Keratinocyte (primary cell): ENCODE data around the gene ADSL. TPM values are rescaled to one million over a fixed set of nuclear protein-coding genes. Genes with fewer than 3 reads are reported as not detected.

ENCODE experiments used
- DNase-seq: peaks from one replicate; pipeline ENCODE4 v3.0.0-alpha.2; 2011; ENCODE audit warnings: low read depth, missing footprints, low spot score
- FAIRE-seq: peaks from 2 replicates; lab custom pipeline; 2011; peaks lifted over from hg19 to GRCh38; lab: Jason Lieb, UNC
- H2AFZ ChIP-seq: 2 replicates; pipeline ENCODE4 v1.6.0; 2012; ENCODE audit warnings: low read length, control low read depth, inconsistent platforms; ENCODE audit not compliant: control insufficient read depth
- H3K27ac ChIP-seq: 2 replicates; pipeline ENCODE4 v1.5.1; 2011; ENCODE audit warnings: low read length; ENCODE audit not compliant: control insufficient read depth, insufficient read depth
- H3K27me3 ChIP-seq: 3 replicates; pipeline ENCODE4 v1.6.0; 2011; ENCODE audit warnings: low read length; ENCODE audit not compliant: control insufficient read depth, insufficient read depth; ENCODE audit errors: extremely low read depth
- H3K36me3 ChIP-seq, 2 experiments: 2 replicates in 1 of 2; 3 replicates in 1 of 2; pipeline ENCODE4 v1.5.1; 2011; ENCODE audit warnings: low read length in 2 of 2, mild to moderate bottlenecking in 1 of 2; ENCODE audit not compliant: control insufficient read depth in 2 of 2, insufficient read depth in 2 of 2; ENCODE audit errors: extremely low read depth in 1 of 2
- H3K4me1 ChIP-seq: 3 replicates; pipeline ENCODE4 v1.5.1; 2011; ENCODE audit warnings: low read length; ENCODE audit not compliant: control insufficient read depth, insufficient read depth; ENCODE audit errors: extremely low read depth
- H3K4me2 ChIP-seq: 3 replicates; pipeline ENCODE4 v1.6.0; 2011; ENCODE audit warnings: low read depth, low read length; ENCODE audit not compliant: control insufficient read depth, insufficient read depth; ENCODE audit errors: extremely low read depth
- H3K4me3 ChIP-seq, 3 experiments: fragments of 200-600 bp in 1 of 3; sonication (generic) in 1 of 3; 2 replicates in 2 of 3; 3 replicates in 1 of 3; pipeline ENCODE4 v1.5.1; 2011 to 2016; ENCODE audit warnings: low read length in 3 of 3, mild to moderate bottlenecking in 3 of 3, control low read depth in 2 of 3, inconsistent platforms in 1 of 3, low read depth in 1 of 3, mixed read lengths in 1 of 3, mixed run types in 1 of 3, moderate library complexity in 1 of 3; ENCODE audit not compliant: control insufficient read depth in 2 of 3, insufficient read depth in 2 of 3; ENCODE audit errors: extremely low read depth in 1 of 3
- H3K79me2 ChIP-seq: 2 replicates; pipeline ENCODE4 v1.6.0; 2012; ENCODE audit warnings: low read length; ENCODE audit not compliant: control insufficient read depth, insufficient read depth
- H3K9ac ChIP-seq: 3 replicates; pipeline ENCODE4 v1.6.0; 2011; ENCODE audit warnings: low read length; ENCODE audit not compliant: control insufficient read depth, insufficient read depth; ENCODE audit errors: extremely low read depth
- H3K9me1 ChIP-seq: 3 replicates; pipeline ENCODE4 v1.6.0; 2011; ENCODE audit warnings: low read length; ENCODE audit not compliant: control insufficient read depth, insufficient read depth; ENCODE audit errors: extremely low read depth
- H3K9me3 ChIP-seq: 2 replicates; pipeline ENCODE4 v1.5.1; 2012; ENCODE audit warnings: low read depth, low read length; ENCODE audit not compliant: control insufficient read depth
- H4K20me1 ChIP-seq: 3 replicates; pipeline ENCODE4 v1.6.0; 2011; ENCODE audit warnings: low read length; ENCODE audit not compliant: control insufficient read depth, insufficient read depth; ENCODE audit errors: extremely low read depth
- CTCF ChIP-seq, 3 experiments: IDR thresholded peaks in 1 of 3; conservative IDR thresholded peaks in 1 of 3; optimal IDR thresholded peaks in 1 of 3; 2 replicates in 2 of 3; 3 replicates in 1 of 3; pipeline versions ENCODE3 to v1.5.1; 2011; ENCODE audit warnings: low read length in 3 of 3, mild to moderate bottlenecking in 3 of 3, moderate library complexity in 2 of 3, control low read depth in 1 of 3, inconsistent platforms in 1 of 3; ENCODE audit not compliant: insufficient read depth in 2 of 3; ENCODE audit errors: extremely low read depth in 1 of 3
- EZH2 ChIP-seq: IDR thresholded peaks from one replicate; pipeline ENCODE4 v1.6.1; 2012; ENCODE audit warnings: inconsistent platforms, mild to moderate bottlenecking, low read length, moderate library complexity
- dilution Hi-C: fragments of 300-500 bp; cut with MboI; formaldehyde crosslinking; loops from one replicate; pipeline ENCODE4 v1.7.0; 2020; ENCODE audit warnings: low sequenced_read_pairs; ENCODE audit not compliant: extremely low pct_ligation_motif_present
- polyA plus RNA-seq, 5 experiments: library from polyadenylated mRNA; depleted of rRNA in 3 of 5; stranded (reverse) in 3 of 5; stranded (forward) in 1 of 5; unstranded in 1 of 5; fragments of >200 nt; gene quantifications; 1 replicate in 1 of 5; 2 replicates in 3 of 5; 3 replicates in 1 of 5; pipeline versions ENCODE4 v1.2.1 to v1.2.3, GENCODE V29; 2011 to 2012; ENCODE audit warnings: missing spikeins in 2 of 5, low read depth in 1 of 5, low replicate concordance in 1 of 5

ADSL gene
- polyA plus RNA-seq, 1 donor (not counting 4 experiments of a cell fraction or from before 2014, with no cell fraction given): 96.1 TPM

DNA sequence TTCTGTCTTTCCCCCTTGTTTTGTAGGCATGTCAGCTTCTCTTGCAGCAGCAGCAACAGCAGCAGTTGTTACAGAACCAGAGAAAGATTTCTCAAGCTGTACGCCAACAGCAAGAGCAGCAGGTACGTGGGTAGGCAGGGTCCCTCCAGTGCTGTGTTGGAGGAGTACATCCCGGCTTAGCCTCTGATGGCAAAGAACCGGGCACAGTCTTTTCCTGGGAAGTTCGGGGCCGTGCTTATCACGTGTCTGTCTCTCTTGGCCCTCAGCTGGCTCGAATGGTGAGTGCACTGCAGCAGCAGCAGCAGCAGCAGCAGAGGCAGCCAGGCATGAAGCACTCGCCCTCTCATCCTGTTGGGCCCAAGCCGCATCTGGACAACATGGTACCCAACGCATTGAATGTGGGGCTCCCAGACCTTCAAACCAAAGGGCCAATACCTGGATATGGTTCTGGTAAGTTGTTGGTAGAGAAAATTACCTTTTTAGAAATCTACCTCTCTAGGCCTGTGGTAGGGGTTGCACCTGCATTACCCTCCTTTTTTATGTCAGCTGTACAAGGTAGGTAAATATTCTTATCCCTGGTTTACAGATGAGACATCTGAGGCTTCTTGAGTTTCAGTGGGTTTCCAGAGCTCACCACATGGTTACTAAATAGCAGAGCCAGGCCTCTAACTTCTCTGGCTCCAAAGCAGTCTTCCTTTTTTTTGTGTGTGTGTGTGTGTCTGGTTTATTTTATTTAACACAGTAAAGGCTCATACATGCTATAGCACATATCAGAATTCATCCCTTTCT, 45.2 kb upstream of the ADSL start:
- no peak overlapping the region for H3K9ac ChIP-seq
- H3K4me3 ChIP-seq: no peak overlapping the region
- H3K4me2 ChIP-seq: no peak overlapping the region
- no peaks in the 10 kb centered on the region for H3K9me1 ChIP-seq
- no peaks in the 10 kb centered on the region for H3K9me3 ChIP-seq
- no peak overlapping the region for H2AFZ ChIP-seq
- DNase-seq (no peak), FAIRE-seq (no peak)
- H3K27me3 ChIP-seq: no peaks in the 10 kb centered on the region
- H4K20me1 ChIP-seq: no peaks in the 10 kb centered on the region
- H3K79me2 ChIP-seq: no peaks in the 10 kb centered on the region
- H3K36me3 ChIP-seq: peaks cover 11 to 13% of the 10 kb centered on the region in 2 experiments
- H3K4me1 ChIP-seq: no peaks in the 10 kb centered on the region
- dilution Hi-C loops: no loop called here
- TF ChIP-seq EZH2: no peak
- no peak for TF ChIP-seq CTCF (optimal IDR thresholded peaks at IDR 0.05 in 1 of 3, IDR thresholded peaks at IDR 0.05 in 1 of 3, conservative IDR thresholded peaks at IDR 0.05 in 1 of 3; ENCODE audit: extremely low read depth in 1 of 3, insufficient read depth in 2 of 3, low read length in 3 of 3)
- H3K27ac ChIP-seq: no peak overlapping the region

DNA sequence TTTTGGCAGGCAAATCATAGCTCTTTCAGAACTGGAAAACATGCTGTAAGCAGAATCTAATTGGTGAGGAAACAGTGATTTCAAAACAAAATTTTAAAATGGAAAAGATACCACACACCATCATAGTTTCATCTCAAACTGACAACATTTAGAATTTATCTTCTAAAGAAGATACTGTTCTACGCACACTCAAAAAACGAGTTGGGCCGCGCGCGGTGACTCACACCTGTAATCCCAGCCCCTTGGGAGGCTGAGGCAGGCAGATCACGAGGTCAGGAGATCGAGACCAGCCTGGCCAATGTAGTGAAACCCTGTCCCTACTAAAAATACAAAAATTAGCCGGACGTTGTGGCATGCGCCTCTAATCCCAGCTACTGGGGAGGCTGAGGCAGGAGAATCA, 44.2 kb upstream of the ADSL start:
- Histone ChIP-seq H2AFZ (no peak overlapping the region), H3K4me3 (no peak overlapping the region), H3K9me3 (no peaks in the 10 kb centered on the region), H3K36me3 (peaks cover 11 to 13% of the 10 kb centered on the region in 2 experiments), H3K27ac (no peak overlapping the region), H3K4me2 (no peak overlapping the region), H3K4me1 (no peaks in the 10 kb centered on the region), H3K79me2 (no peaks in the 10 kb centered on the region), H3K9ac (no peak overlapping the region), H4K20me1 (no peaks in the 10 kb centered on the region), H3K9me1 (no peaks in the 10 kb centered on the region), H3K27me3 (no peaks in the 10 kb centered on the region)
- TF ChIP-seq CTCF (optimal IDR thresholded peaks at IDR 0.05 in 1 of 3, IDR thresholded peaks at IDR 0.05 in 1 of 3, conservative IDR thresholded peaks at IDR 0.05 in 1 of 3; ENCODE audit: extremely low read depth in 1 of 3, insufficient read depth in 2 of 3, low read length in 3 of 3) (no peak), EZH2 (no peak)
- no peak for DNase-seq
- dilution Hi-C loops: no loop called here
- FAIRE-seq: no peak
